Heart left ventricle (tissue), 13 donors: ENCODE data around the gene FBXO9.

Source experiments
- CTCF ChIP-seq, 12 donors: fragments of 200-600 bp; sonication (generic) in 4 of 12; IDR thresholded peaks; one replicate each; pipeline versions ENCODE4 v1.5.0 to v1.8.0; 2018 to 2022; ENCODE audit warnings: antibody characterized with exemption in 12 of 12, mild to moderate bottlenecking in 5 of 12
- POLR2A ChIP-seq, 2 donors: fragments of 450-650 bp; IDR thresholded peaks; one replicate each; pipeline ENCODE4 v1.6.1; 2017; ENCODE audit warnings: antibody characterized with exemption in 2 of 2, mild to moderate bottlenecking in 2 of 2, moderate library complexity in 2 of 2
- donor health status: ischemic (EF 13 %, LVEDD 7.1; RV severe dilation, severe dysfunction).
- donor health status: DM: no; HTN: yes; CAD: no.
- donor health status: DM: no; HTN: no; CAD: no.
- donor health status: ischemic (EF 25% LVEDD 6.9; RV normal size, moderate dysfunction).
- donor health status: ischemic (EF 25% LVEDD 5.7; RV mildly dilated, moderate dysfunction).
- donor health status: ischemic (EF 35%, LVEDD 5.7; RV mildly dilated, moderate dysfunction).
- donor health status: nonischemic (EF 11% LVEDD 7.7; RV severe dilation, severe dysfunction).
- donor health status: DM: yes; HTN: yes; CAD: no.
- donor health status: PGD.
- donor health status: ischemic (EF 29% LVEDD 5.4; RV normal size, mild dysfunction).
- donor health status: nonischemic (EF 23%, LVEDD 6.1; RV moderate dilation, normal function).

- TF ChIP-seq CTCF (IDR thresholded peaks at IDR 0.05) (no peak), POLR2A (IDR thresholded peaks at IDR 0.05) (no peak)
These were observed 15.8 kb upstream of the FBXO9 start for GRCh38 chr6:53049415-53049814.
